Suprapubic skin (tissue), 3 donors: ENCODE data around the gene DSP.

ENCODE experiments used
- CTCF ChIP-seq, 2 donors: fragments of 200-600 bp in 1 of 2; fragments of 450-650 bp in 1 of 2; sonication (generic) in 1 of 2; IDR thresholded peaks; one replicate each; pipeline ENCODE4 v1.5.1; 2016 to 2019; ENCODE audit warnings: antibody characterized with exemption in 2 of 2, mild to moderate bottlenecking in 1 of 2, moderate library complexity in 1 of 2
- EP300 ChIP-seq: sonication (generic); formaldehyde crosslinking; IDR thresholded peaks from one replicate; pipeline ENCODE4 v1.6.1; 2017; ENCODE audit warnings: antibody characterized with exemption
- POLR2A ChIP-seq, 2 donors: fragments of 450-650 bp; IDR thresholded peaks; one replicate each; pipeline ENCODE4 v1.6.1; 2017; ENCODE audit warnings: antibody characterized with exemption in 2 of 2, mild to moderate bottlenecking in 2 of 2, moderate library complexity in 2 of 2

- TF ChIP-seq POLR2A (IDR thresholded peaks at IDR 0.05) (no peak), CTCF (IDR thresholded peaks at IDR 0.05) (no peak), EP300 (no peak)
These were observed 51.8 kb downstream of the DSP start for GRCh38 chr6:7593229-7593628.
